ENCODE results near the gene SLC25A1. TPM values are rescaled to one million over a fixed set of nuclear protein-coding genes. Genes with fewer than 3 reads are reported as not detected.

Gene SLC25A1
- total RNA-seq, result 240 and 296 TPM in 2 replicates

DNA sequence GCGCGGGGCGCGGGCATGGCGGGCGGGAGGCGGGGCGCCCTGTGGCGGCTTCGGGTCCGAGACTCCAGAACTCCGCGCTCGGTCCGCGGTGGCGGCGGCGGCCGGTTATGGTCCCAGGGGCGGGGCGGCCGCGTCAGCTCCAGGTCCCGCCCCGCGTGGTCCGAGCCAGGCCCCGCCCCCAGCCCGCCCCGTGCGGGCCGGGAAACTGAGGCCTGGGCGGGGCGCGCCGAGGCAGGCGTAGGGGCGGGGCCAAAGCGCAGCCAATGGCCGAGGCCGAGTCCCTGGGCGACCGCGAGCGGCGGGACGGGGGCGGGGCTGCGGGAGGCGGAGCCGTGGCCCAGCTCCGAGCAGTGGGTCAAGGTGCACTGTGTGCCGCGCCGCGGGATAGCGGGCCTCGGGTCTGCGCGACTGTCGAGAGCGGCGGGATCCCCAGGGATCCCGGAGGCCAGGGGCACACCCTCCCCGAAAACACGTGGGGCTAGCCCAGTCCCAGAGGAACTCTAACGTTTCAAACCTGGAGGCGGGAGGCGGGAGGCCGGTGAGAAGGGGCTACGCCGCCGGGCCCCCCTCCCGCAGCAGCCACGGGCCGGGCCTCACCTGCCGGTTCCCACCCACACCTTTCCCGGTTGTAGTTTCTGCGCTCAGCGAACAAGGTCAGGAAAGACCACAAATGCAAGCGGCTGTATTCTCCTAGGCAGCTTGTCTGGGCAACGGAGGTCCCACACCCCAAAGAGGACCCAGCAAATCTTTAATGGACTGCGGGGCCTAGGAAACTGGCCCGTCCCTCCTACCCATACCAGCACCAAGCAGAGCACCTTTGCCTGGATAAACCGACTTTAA, at the start of gene SLC25A1:
Gene SLC25A1, minus strand, starts transcription at position 80 of the 840 bp plus-strand sequence. Its CDS starts 63 bp downstream, at position 17.

DNA sequence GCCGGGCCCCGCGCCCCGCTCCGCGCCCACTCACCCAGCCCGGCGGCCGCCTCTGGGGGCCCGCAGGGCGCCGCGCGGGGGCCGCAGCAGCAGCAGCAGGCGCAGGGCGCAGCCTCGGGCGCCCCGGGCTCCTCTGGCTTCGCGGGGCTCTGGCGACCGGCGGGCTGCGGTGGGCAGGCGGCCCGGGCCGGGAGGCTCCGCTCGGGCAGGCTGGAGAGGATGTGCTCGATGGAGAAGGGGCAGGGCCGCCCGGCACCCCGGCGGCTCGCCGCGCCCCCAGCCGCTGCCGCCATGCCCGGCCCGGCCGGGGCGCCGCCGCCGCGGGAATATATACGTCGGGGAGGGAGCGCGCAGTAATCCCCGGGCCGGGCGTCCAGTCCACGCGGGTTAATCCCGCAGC, 28.5 kb downstream of the SLC25A1 start, which contains the start of gene GSC2:
Gene GSC2, minus strand, starts transcription at position 302 of the 400 bp plus-strand sequence. Its CDS starts 9 bp downstream, at position 293.

DNA sequence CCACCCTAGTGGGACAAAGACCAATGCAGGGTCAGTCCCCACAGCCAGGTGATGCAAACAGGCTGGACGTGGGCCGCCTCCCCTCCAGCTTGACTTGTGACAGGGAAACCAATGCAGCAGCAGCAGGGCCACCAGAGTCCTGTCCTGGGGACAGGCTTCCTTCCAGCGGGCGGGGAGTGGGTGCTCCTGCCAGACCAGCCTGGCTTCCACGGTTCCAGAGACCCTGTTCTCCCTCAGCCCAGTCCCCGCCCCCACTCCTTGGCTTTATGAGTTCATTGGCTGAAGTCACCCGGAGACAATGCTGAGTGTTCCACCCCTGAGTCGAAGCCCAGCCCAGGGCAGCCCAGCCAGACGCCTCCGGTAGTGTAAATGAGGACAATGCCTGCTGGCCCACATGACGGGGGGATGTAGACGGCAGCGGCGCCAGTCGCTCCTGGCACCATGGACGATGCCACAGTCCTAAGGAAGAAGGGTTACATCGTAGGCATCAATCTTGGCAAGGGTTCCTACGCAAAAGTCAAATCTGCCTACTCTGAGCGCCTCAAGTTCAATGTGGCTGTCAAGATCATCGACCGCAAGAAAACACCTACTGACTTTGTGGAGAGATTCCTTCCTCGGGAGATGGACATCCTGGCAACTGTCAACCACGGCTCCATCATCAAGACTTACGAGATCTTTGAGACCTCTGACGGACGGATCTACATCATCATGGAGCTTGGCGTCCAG, 47.4 kb downstream of the SLC25A1 start, which contains the start of gene TSSK2:
Gene TSSK2, plus strand, starts transcription at position 350 of the 726 bp plus-strand sequence. Its CDS starts 92 bp downstream, at position 442.

Other genes with a start within 250 kb of the SLC25A1 start
- gene PRODH, start 242.4 kb downstream of the SLC25A1 start, total RNA-seq, result not detected in 2 replicates
- 65.9 and 87.9 TPM in 2 replicates for gene DGCR2, start 56.3 kb downstream of the SLC25A1 start, total RNA-seq
- not detected in 2 replicates for gene TSSK2, start 47.4 kb downstream of the SLC25A1 start, total RNA-seq
- gene ESS2, start 34.1 kb downstream of the SLC25A1 start, total RNA-seq, result 15.6 and 17.7 TPM in 2 replicates
- gene GSC2, start 28.4 kb downstream of the SLC25A1 start, total RNA-seq, result not detected in 2 replicates
- 6.9 and 8.2 TPM in 2 replicates for gene CLTCL1, start 113.0 kb upstream of the SLC25A1 start, total RNA-seq